HepG2 (cell line): ENCODE measurements around the gene ENO3. TPM values are rescaled to one million over a fixed set of nuclear protein-coding genes. Genes with fewer than 3 reads are reported as not detected.
A peak's percentile ranks its signal among the peaks of the same experiment; 100 is the strongest.

Source experiments
- EZH2 ChIP-seq: conservative IDR thresholded peaks from 2 replicates; pipeline ENCODE4 v1.6.1; 2012; ENCODE audit warnings: mild to moderate bottlenecking, low read depth, low read length, moderate library complexity
- MXD4 ChIP-seq: IDR thresholded peaks from 2 replicates; pipeline ENCODE4 v1.6.1; 2016; ENCODE audit warnings: mild to moderate bottlenecking, missing biosample characterization, missing genetic modification reagents
- NFYB ChIP-seq: sonication (generic); formaldehyde crosslinking; IDR thresholded peaks from 2 replicates; pipeline ENCODE4 v1.4.0; 2020; ENCODE audit warnings: missing genetic modification reagents
- NR2C2 ChIP-seq: sonication (generic); formaldehyde crosslinking; IDR thresholded peaks from 2 replicates; pipeline ENCODE4 v1.4.0; 2020; ENCODE audit warnings: missing genetic modification reagents, mild to moderate bottlenecking, moderate library complexity, borderline replicate concordance
- NR2F1 ChIP-seq, 2 experiments: fragments of 450-650 bp in 1 of 2; formaldehyde crosslinking in 1 of 2; IDR thresholded peaks; 2 replicates each; pipeline versions ENCODE4 v1.5.0 to v1.6.1; 2016 to 2020; ENCODE audit warnings: mild to moderate bottlenecking in 1 of 2, missing compliant biosample characterization in 1 of 2, missing genetic modification reagents in 1 of 2, moderate library complexity in 1 of 2
- POGZ ChIP-seq: sonication (generic); formaldehyde crosslinking; IDR thresholded peaks from 2 replicates; pipeline ENCODE4 v1.4.0; 2020; ENCODE audit warnings: mild to moderate bottlenecking, missing genetic modification reagents
- POLR2AphosphoS5 ChIP-seq: IDR thresholded peaks from 2 replicates; pipeline ENCODE4 v1.6.1; 2012; ENCODE audit warnings: low read depth, low read length
- YEATS2 ChIP-seq: sonication (generic); formaldehyde crosslinking; IDR thresholded peaks from 2 replicates; pipeline ENCODE4 v1.4.0; 2020; ENCODE audit warnings: missing genetic modification reagents, borderline replicate concordance
- ZNF224 ChIP-seq: sonication (generic); formaldehyde crosslinking; IDR thresholded peaks from 2 replicates; pipeline ENCODE4 v1.5.0; 2020; ENCODE audit warnings: mild to moderate bottlenecking, missing genetic modification reagents
- ZNF232 ChIP-seq: sonication (generic); formaldehyde crosslinking; IDR thresholded peaks from 2 replicates; pipeline ENCODE4 v1.4.0; 2020; ENCODE audit warnings: missing genetic modification reagents, borderline replicate concordance
- ZNF451 ChIP-seq: sonication (generic); formaldehyde crosslinking; IDR thresholded peaks from 2 replicates; pipeline ENCODE4 v1.5.0; 2020; ENCODE audit warnings: mild to moderate bottlenecking, missing genetic modification reagents
- ZNF468 ChIP-seq: sonication (generic); formaldehyde crosslinking; IDR thresholded peaks from 2 replicates; pipeline ENCODE4 v1.8.0; 2022; ENCODE audit warnings: mild to moderate bottlenecking, moderate library complexity, missing genetic modification reagents
- ZNF569 ChIP-seq: sonication (generic); formaldehyde crosslinking; IDR thresholded peaks from 2 replicates; pipeline ENCODE4 v1.5.0; 2020; ENCODE audit warnings: mild to moderate bottlenecking, missing genetic modification reagents, moderate library complexity, borderline replicate concordance
- ZZZ3 ChIP-seq: sonication (generic); formaldehyde crosslinking; IDR thresholded peaks from 2 replicates; pipeline ENCODE4 v1.4.0; 2020; ENCODE audit warnings: missing genetic modification reagents, mild to moderate bottlenecking, borderline replicate concordance
- polyA plus RNA-seq, 8 experiments: library from polyadenylated mRNA; depleted of rRNA in 3 of 8; stranded (reverse) in 7 of 8; unstranded in 1 of 8; fragments of >200 nt; fragmentation: Illumina TruSeq in 4 of 8; extraction: Trizol in 4 of 8; gene quantifications; 2 replicates each; pipeline versions ENCODE4 v1.2.1 to v1.2.3, GENCODE V29; 2011 to 2016; ENCODE audit warnings: low read depth in 4 of 8, missing spikeins in 1 of 8, mixed read lengths in 1 of 8; ENCODE audit not compliant: insufficient read depth in 1 of 8
- total RNA-seq, 5 experiments: library from RNA; depleted of rRNA; stranded (reverse); fragments of >200 nt; fragmentation: Illumina TruSeq; extraction: Trizol; gene quantifications; 2 replicates each; pipeline ENCODE4 v1.2.3, GENCODE V29; 2016; ENCODE audit warnings: low read depth in 1 of 5
- TF ChIP-seq, protein P1 (sequence below): sonication (generic); formaldehyde crosslinking; IDR thresholded peaks from 2 replicates; pipeline ENCODE4 v1.4.0; 2020; ENCODE audit warnings: missing genetic modification reagents
- TF ChIP-seq, protein P2 (sequence below): sonication (generic); formaldehyde crosslinking; IDR thresholded peaks from 2 replicates; pipeline ENCODE4 v1.8.1; 2023; ENCODE audit warnings: mild to moderate bottlenecking, moderate library complexity, missing genetic modification reagents
- TF ChIP-seq, protein P3 (sequence below): IDR thresholded peaks from 2 replicates; pipeline ENCODE4 v1.6.1; 2016
- TF ChIP-seq, protein P4 (sequence below): sonication (generic); formaldehyde crosslinking; IDR thresholded peaks from 2 replicates; pipeline ENCODE4 v1.4.0; 2020; ENCODE audit warnings: missing genetic modification reagents
- TF ChIP-seq, protein P5 (sequence below), 2 experiments: sonication (generic) in 1 of 2; formaldehyde crosslinking in 1 of 2; IDR thresholded peaks; 2 replicates each; pipeline versions ENCODE4 v1.4.0 to v1.6.1; 2018 to 2020; ENCODE audit warnings: missing genetic modification reagents in 2 of 2, borderline replicate concordance in 1 of 2, low read depth in 1 of 2, mild to moderate bottlenecking in 1 of 2, missing biosample characterization in 1 of 2

ENO3 gene
- total and polyA plus RNA-seq, 2 of the 13 experiments (the other 11 are each of a cell fraction or from before 2014, with no cell fraction given) = 59.8 to 69.8 TPM

DNA sequence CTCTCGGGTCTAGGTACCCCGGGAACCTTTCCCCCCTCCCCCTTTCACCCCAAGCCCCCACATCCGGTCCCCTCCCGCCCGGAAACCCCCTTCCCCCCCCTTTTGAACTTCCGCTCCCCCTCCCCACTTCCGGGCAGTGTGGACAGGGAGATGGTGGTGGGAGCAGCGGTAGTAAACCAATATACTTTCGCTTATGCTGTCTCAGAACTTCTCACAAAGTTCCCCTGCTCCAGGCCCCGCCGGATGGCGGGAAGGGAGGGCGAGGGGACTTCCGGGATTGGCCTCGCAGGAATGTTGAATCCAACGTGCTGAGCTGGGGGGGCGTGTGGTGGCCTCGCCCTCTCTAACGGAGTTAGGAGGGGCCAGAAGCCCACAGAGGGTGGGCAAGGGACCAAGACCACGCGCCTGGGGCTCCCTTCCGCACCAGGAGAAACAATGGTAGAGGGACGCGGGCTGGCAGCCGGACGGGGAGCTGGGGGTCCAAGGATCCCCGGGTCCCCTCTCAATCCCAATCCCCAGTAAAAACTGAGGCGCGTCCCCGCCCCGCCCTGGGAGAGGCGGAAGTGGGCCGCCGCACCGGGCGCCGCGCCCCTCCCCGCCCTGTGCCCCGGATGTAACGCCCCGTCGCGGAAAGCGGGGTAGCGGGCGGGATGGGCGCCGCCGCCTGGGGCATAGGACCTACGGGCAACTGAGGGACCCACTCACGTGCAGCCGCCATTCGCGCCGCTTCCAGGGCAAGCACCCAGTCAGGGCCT is 3.3 kb upstream of the ENO3 start (continued):
- TF ChIP-seq, protein P1, sequence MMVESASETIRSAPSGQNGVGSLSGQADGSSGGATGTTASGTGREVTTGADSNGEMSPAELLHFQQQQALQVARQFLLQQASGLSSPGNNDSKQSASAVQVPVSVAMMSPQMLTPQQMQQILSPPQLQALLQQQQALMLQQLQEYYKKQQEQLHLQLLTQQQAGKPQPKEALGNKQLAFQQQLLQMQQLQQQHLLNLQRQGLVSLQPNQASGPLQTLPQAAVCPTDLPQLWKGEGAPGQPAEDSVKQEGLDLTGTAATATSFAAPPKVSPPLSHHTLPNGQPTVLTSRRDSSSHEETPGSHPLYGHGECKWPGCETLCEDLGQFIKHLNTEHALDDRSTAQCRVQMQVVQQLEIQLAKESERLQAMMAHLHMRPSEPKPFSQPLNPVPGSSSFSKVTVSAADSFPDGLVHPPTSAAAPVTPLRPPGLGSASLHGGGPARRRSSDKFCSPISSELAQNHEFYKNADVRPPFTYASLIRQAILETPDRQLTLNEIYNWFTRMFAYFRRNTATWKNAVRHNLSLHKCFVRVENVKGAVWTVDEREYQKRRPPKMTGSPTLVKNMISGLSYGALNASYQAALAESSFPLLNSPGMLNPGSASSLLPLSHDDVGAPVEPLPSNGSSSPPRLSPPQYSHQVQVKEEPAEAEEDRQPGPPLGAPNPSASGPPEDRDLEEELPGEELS (CRISPR knock-in tag) = peak; percentile 27; the same call in 1 of the 2 replicates
- TF ChIP-seq NFYB (0 out of 2 replicates have a peak, but pooled peaks have one; percentile 25), YEATS2 (CRISPR knock-in tag) (0 out of 2 replicates have a peak, but pooled peaks have one; percentile 39), ZZZ3 (CRISPR knock-in tag) (0 out of 2 replicates have a peak, but pooled peaks have one; percentile 16), POLR2AphosphoS5 (peak; percentile 55; the same call in 1 of the 2 replicates), POGZ (no peak), EZH2 (no peak), ZNF224 (CRISPR knock-in tag) (0 out of 2 replicates have a peak, but pooled peaks have one; percentile 20), NR2C2 (CRISPR knock-in tag) (peak; percentile 41; the same call in 1 of the 2 replicates), MXD4 (CRISPR knock-in tag) (peak; percentile 62; the same call in 1 of the 2 replicates), NR2F1 (CRISPR knock-in tag; IDR thresholded peaks at IDR 0.05) (no peak; a peak in 1 of 4 replicates), ZNF451 (CRISPR knock-in tag) (peak; percentile 74; the same call in 1 of the 2 replicates), ZNF468 (CRISPR knock-in tag) (no peak), ZNF232 (CRISPR knock-in tag) (0 out of 2 replicates have a peak, but pooled peaks have one; percentile 30), ZNF569 (CRISPR knock-in tag) (no peak)
- TF ChIP-seq, protein P2, sequence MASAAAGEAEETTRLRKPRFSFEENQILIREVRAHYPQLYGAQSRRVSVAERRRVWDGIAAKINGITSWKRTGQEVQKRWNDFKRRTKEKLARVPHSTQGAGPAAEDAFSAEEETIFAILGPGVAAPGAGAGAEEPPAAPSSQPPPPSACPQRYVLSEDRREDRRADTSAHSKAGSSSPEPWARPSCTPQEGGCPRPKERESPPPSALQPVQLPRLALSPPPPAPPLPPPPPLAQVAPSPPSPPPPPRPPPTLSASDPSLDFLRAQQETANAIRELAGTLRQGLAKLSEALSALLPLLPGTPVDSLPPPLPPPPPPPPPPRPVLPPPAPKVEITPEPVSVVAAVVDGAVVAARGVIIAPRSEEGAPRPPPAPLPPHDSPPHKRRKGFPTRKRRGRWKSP (CRISPR knock-in tag) = no peak; the same call in 1 of the 2 replicates
- TF ChIP-seq, protein P3, sequence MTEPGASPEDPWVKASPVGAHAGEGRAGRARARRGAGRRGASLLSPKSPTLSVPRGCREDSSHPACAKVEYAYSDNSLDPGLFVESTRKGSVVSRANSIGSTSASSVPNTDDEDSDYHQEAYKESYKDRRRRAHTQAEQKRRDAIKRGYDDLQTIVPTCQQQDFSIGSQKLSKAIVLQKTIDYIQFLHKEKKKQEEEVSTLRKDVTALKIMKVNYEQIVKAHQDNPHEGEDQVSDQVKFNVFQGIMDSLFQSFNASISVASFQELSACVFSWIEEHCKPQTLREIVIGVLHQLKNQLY = no peak
- TF ChIP-seq, protein P4, sequence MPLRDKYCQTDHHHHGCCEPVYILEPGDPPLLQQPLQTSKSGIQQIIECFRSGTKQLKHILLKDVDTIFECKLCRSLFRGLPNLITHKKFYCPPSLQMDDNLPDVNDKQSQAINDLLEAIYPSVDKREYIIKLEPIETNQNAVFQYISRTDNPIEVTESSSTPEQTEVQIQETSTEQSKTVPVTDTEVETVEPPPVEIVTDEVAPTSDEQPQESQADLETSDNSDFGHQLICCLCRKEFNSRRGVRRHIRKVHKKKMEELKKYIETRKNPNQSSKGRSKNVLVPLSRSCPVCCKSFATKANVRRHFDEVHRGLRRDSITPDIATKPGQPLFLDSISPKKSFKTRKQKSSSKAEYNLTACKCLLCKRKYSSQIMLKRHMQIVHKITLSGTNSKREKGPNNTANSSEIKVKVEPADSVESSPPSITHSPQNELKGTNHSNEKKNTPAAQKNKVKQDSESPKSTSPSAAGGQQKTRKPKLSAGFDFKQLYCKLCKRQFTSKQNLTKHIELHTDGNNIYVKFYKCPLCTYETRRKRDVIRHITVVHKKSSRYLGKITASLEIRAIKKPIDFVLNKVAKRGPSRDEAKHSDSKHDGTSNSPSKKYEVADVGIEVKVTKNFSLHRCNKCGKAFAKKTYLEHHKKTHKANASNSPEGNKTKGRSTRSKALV (CRISPR knock-in tag) = 0 out of 2 replicates have a peak, but pooled peaks have one; percentile 31
- TF ChIP-seq, protein P5, sequence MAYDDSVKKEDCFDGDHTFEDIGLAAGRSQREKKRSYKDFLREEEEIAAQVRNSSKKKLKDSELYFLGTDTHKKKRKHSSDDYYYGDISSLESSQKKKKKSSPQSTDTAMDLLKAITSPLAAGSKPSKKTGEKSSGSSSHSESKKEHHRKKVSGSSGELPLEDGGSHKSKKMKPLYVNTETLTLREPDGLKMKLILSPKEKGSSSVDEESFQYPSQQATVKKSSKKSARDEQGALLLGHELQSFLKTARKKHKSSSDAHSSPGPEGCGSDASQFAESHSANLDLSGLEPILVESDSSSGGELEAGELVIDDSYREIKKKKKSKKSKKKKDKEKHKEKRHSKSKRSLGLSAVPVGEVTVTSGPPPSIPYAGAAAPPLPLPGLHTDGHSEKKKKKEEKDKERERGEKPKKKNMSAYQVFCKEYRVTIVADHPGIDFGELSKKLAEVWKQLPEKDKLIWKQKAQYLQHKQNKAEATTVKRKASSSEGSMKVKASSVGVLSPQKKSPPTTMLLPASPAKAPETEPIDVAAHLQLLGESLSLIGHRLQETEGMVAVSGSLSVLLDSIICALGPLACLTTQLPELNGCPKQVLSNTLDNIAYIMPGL (CRISPR knock-in tag; IDR thresholded peaks at IDR 0.05; ENCODE audit: borderline replicate concordance in 1 of 2, low read depth in 1 of 2) = peak in 1 of 2 experiments; percentile 39; a peak in 2 of 4 replicates
